CD8-positive, alpha-beta memory T cell (primary cell): Measurements from ENCODE around the gene ETV6. TPM values are rescaled to one million over a fixed set of nuclear protein-coding genes. Genes with fewer than 3 reads are reported as not detected.

ENCODE experiments used
- CTCF ChIA-PET: fragments of 350-600 bp; sonication (Branson Sonifier 250); formaldehyde crosslinking; loops from one replicate; lab custom pipeline; 2021; ENCODE audit warnings: antibody characterized with exemption; lab: Charles Lee
- POLR2A ChIA-PET: fragments of 350-600 bp; sonication (Branson Sonifier 250); formaldehyde crosslinking; loops from one replicate; lab custom pipeline; 2021; ENCODE audit warnings: antibody characterized with exemption; lab: Charles Lee
- DNase-seq, 5 donors: peaks; one replicate each; pipeline versions ENCODE4 v3.0.0 to v3.0.0-alpha.2; 2020 to 2022; ENCODE audit warnings: mixed read lengths in 1 of 5
- H3K27ac ChIP-seq: one replicate; pipeline ENCODE4 v1.7.0; 2013; ENCODE audit warnings: low read depth, mild to moderate bottlenecking, low read length, moderate library complexity
- H3K27me3 ChIP-seq: 2 replicates; pipeline ENCODE4 v1.7.0; 2013; ENCODE audit warnings: low read length, mild to moderate bottlenecking; ENCODE audit not compliant: insufficient read depth, poor library complexity, severe bottlenecking
- H3K36me3 ChIP-seq: 2 replicates; pipeline ENCODE4 v1.7.0; 2013; ENCODE audit warnings: mild to moderate bottlenecking, low read length, moderate library complexity; ENCODE audit not compliant: insufficient read depth
- H3K4me1 ChIP-seq: 2 replicates; pipeline ENCODE4 v1.7.0; 2013; ENCODE audit warnings: mild to moderate bottlenecking, low read length, moderate library complexity; ENCODE audit not compliant: insufficient read depth
- H3K4me3 ChIP-seq: 2 replicates; pipeline ENCODE4 v1.7.0; 2013; ENCODE audit warnings: mild to moderate bottlenecking, low read length
- H3K9me3 ChIP-seq: 2 replicates; pipeline ENCODE4 v1.7.0; 2013; ENCODE audit warnings: mild to moderate bottlenecking, low read length
- H3K27ac Mint-ChIP-seq, 8 donors: one replicate each; pipeline ENCODE4 v1.8.0; 2020 to 2021; ENCODE audit warnings: mixed read lengths in 8 of 8, mild to moderate bottlenecking in 6 of 8, inconsistent platforms in 3 of 8, moderate library complexity in 3 of 8
- H3K27me3 Mint-ChIP-seq, 2 donors: one replicate each; pipeline ENCODE4 v1.8.0; 2020 to 2021; ENCODE audit warnings: mixed read lengths in 2 of 2, mild to moderate bottlenecking in 1 of 2, moderate library complexity in 1 of 2
- H3K36me3 Mint-ChIP-seq, 3 donors: one replicate each; pipeline ENCODE4 v1.8.0; 2020 to 2021; ENCODE audit warnings: mixed read lengths in 3 of 3, inconsistent platforms in 1 of 3, mild to moderate bottlenecking in 1 of 3
- H3K4me1 Mint-ChIP-seq, 3 donors: one replicate each; pipeline ENCODE4 v1.8.0; 2020 to 2021; ENCODE audit warnings: mixed read lengths in 3 of 3, inconsistent platforms in 1 of 3, mild to moderate bottlenecking in 1 of 3
- H3K4me3 Mint-ChIP-seq, 7 donors: one replicate each; pipeline ENCODE4 v1.8.0; 2020 to 2021; ENCODE audit warnings: mixed read lengths in 7 of 7, mild to moderate bottlenecking in 6 of 7, moderate library complexity in 4 of 7, inconsistent platforms in 2 of 7
- H3K9me3 Mint-ChIP-seq, 5 donors: one replicate each; pipeline ENCODE4 v1.8.0; 2020 to 2022; ENCODE audit warnings: mixed read lengths in 5 of 5, mild to moderate bottlenecking in 3 of 5, moderate library complexity in 2 of 5, inconsistent platforms in 1 of 5
- polyA plus RNA-seq: library from polyadenylated mRNA; unstranded; fragments of 300-500 nt; fragmentation: Illumina TruSeq; gene quantifications from one replicate; pipeline ENCODE4 v1.2.3, GENCODE V29; 2021
- total RNA-seq, 2 experiments: library from RNA; stranded (reverse); gene quantifications; one replicate each; pipeline ENCODE4 v1.2.3, GENCODE V29; 2021

ETV6 gene
- total and polyA plus RNA-seq, 3 experiments from 2014 or later: 6.0 to 51.5 (median 49.3) TPM

GRCh38 chr12:11881835-11882234 lies 232.4 kb downstream of the ETV6 start:
- Histone ChIP-seq H3K4me1 (peaks cover 2% of the 10 kb centered on the region), H3K9me3 (no peaks in the 10 kb centered on the region), H3K27ac (no peak overlapping the region), H3K27me3 (no peaks in the 10 kb centered on the region), H3K36me3 (no peaks in the 10 kb centered on the region), H3K4me3 (no peak overlapping the region)
- POLR2A ChIA-PET: no interaction called here
- CTCF ChIA-PET: no interaction called here
- Mint-ChIP-seq H3K36me3 (peaks cover 6 to 54% (median 33%) of the 10 kb centered on the region in 3 donors), H3K4me3 (no peak overlapping the region), H3K27me3 (no peaks in the 10 kb centered on the region), H3K9me3 (no peaks in the 10 kb centered on the region), H3K27ac (peak overlapping the region in 1 of 8 donors; percentile 54), H3K4me1 (peaks cover 0 to 1% (median under 1%) of the 10 kb centered on the region in 3 donors)
- DNase-seq: no peak

GRCh38 chr12:11882301-11883019 lies 233.0 kb downstream of the ETV6 start:
- peak overlapping the region in 3 of 8 donors; percentile 13 to 76 (median 35) for H3K27ac Mint-ChIP-seq
- no peaks in the 10 kb centered on the region for H3K27me3 Mint-ChIP-seq
- Histone ChIP-seq H3K27ac (no peak overlapping the region), H3K4me3 (no peak overlapping the region), H3K4me1 (no peaks in the 10 kb centered on the region), H3K27me3 (no peaks in the 10 kb centered on the region), H3K9me3 (no peaks in the 10 kb centered on the region), H3K36me3 (no peaks in the 10 kb centered on the region)
- no peak overlapping the region for H3K4me3 Mint-ChIP-seq
- ChIA-PET CTCF (no interaction called here), POLR2A (no interaction called here)
- no peaks in the 10 kb centered on the region for H3K9me3 Mint-ChIP-seq
- H3K4me1 Mint-ChIP-seq: no peaks in the 10 kb centered on the region
- no peak for DNase-seq
- peaks cover 6 to 59% (median 37%) of the 10 kb centered on the region in 3 donors for H3K36me3 Mint-ChIP-seq

GRCh38 chr12:11884116-11884515 lies 234.6 kb downstream of the ETV6 start:
- no peak for DNase-seq
- H3K36me3 Mint-ChIP-seq: peaks cover 9 to 70% (median 46%) of the 10 kb centered on the region in 3 donors
- H3K27ac Mint-ChIP-seq: peak overlapping the region in 4 of 8 donors; percentile 0 to 65 (median 14)
- H3K27ac ChIP-seq: no peak overlapping the region
- H3K4me1 ChIP-seq: no peaks in the 10 kb centered on the region
- no peaks in the 10 kb centered on the region for H3K36me3 ChIP-seq
- no peaks in the 10 kb centered on the region for H3K9me3 Mint-ChIP-seq
- no peaks in the 10 kb centered on the region for H3K27me3 Mint-ChIP-seq
- no peaks in the 10 kb centered on the region for H3K27me3 ChIP-seq
- no peak overlapping the region for H3K4me3 Mint-ChIP-seq
- peaks cover 0 to 4% (median 0%) of the 10 kb centered on the region in 3 donors for H3K4me1 Mint-ChIP-seq
- POLR2A ChIA-PET: no interaction called here
- H3K4me3 ChIP-seq: no peak overlapping the region
- CTCF ChIA-PET: no interaction called here
- no peaks in the 10 kb centered on the region for H3K9me3 ChIP-seq

GRCh38 chr12:11884706-11885105 lies 235.2 kb downstream of the ETV6 start:
- Histone ChIP-seq H3K27me3 (no peaks in the 10 kb centered on the region), H3K9me3 (no peaks in the 10 kb centered on the region), H3K27ac (no peak overlapping the region), H3K4me1 (no peaks in the 10 kb centered on the region), H3K4me3 (no peak overlapping the region), H3K36me3 (no peaks in the 10 kb centered on the region)
- ChIA-PET POLR2A (no interaction called here), CTCF (no interaction called here)
- Mint-ChIP-seq H3K4me3 (no peak overlapping the region), H3K27me3 (no peaks in the 10 kb centered on the region), H3K9me3 (no peaks in the 10 kb centered on the region), H3K27ac (no peak overlapping the region), H3K4me1 (peaks cover 0 to 10% (median 1%) of the 10 kb centered on the region in 3 donors), H3K36me3 (peaks cover 12 to 74% (median 49%) of the 10 kb centered on the region in 3 donors)
- DNase-seq: no peak

GRCh38 chr12:11885261-11886038 lies 236.0 kb downstream of the ETV6 start:
- Histone ChIP-seq H3K4me1 (no peaks in the 10 kb centered on the region), H3K36me3 (no peaks in the 10 kb centered on the region), H3K27me3 (no peaks in the 10 kb centered on the region), H3K9me3 (no peaks in the 10 kb centered on the region), H3K27ac (no peak overlapping the region), H3K4me3 (no peak overlapping the region)
- Mint-ChIP-seq H3K27me3 (no peaks in the 10 kb centered on the region), H3K4me1 (peaks cover 0 to 11% (median 2%) of the 10 kb centered on the region in 3 donors), H3K9me3 (no peaks in the 10 kb centered on the region), H3K4me3 (no peak overlapping the region), H3K27ac (peak overlapping the region in 1 of 8 donors; percentile 59), H3K36me3 (peaks cover 9 to 75% (median 47%) of the 10 kb centered on the region in 3 donors)
- ChIA-PET CTCF (no interaction called here), POLR2A (no interaction called here)
- DNase-seq: no peak

GRCh38 chr12:11886339-11886738 lies 236.9 kb downstream of the ETV6 start:
- peaks cover 5% of the 10 kb centered on the region for H3K36me3 ChIP-seq
- H3K9me3 Mint-ChIP-seq: no peaks in the 10 kb centered on the region
- H3K27me3 ChIP-seq: no peaks in the 10 kb centered on the region
- H3K4me1 Mint-ChIP-seq: peaks cover 0 to 11% (median 2%) of the 10 kb centered on the region in 3 donors
- no peak overlapping the region for H3K4me3 ChIP-seq
- H3K27ac Mint-ChIP-seq: no peak overlapping the region
- CTCF ChIA-PET: no interaction called here
- no peaks in the 10 kb centered on the region for H3K9me3 ChIP-seq
- H3K4me3 Mint-ChIP-seq: no peak overlapping the region
- POLR2A ChIA-PET: no interaction called here
- H3K27me3 Mint-ChIP-seq: no peaks in the 10 kb centered on the region
- H3K4me1 ChIP-seq: no peaks in the 10 kb centered on the region
- no peak for DNase-seq
- no peak overlapping the region for H3K27ac ChIP-seq
- peaks cover 11 to 78% (median 43%) of the 10 kb centered on the region in 3 donors for H3K36me3 Mint-ChIP-seq

- no peak for DNase-seq
- peaks cover 11 to 87% (median 39%) of the 10 kb centered on the region in 3 donors for H3K36me3 Mint-ChIP-seq
- ChIA-PET POLR2A (no interaction called here), CTCF (no interaction called here)
- peaks cover 5% of the 10 kb centered on the region for H3K36me3 ChIP-seq
- H3K9me3 Mint-ChIP-seq: no peaks in the 10 kb centered on the region
- no peaks in the 10 kb centered on the region for H3K9me3 ChIP-seq
- H3K27ac Mint-ChIP-seq: peak overlapping the region in 1 of 8 donors; percentile 9
- H3K4me3 ChIP-seq: no peak overlapping the region
- no peak overlapping the region for H3K27ac ChIP-seq
- H3K4me1 ChIP-seq: no peaks in the 10 kb centered on the region
- no peaks in the 10 kb centered on the region for H3K27me3 ChIP-seq
- peaks cover 0 to 11% (median 2%) of the 10 kb centered on the region in 3 donors for H3K4me1 Mint-ChIP-seq
- no peak overlapping the region for H3K4me3 Mint-ChIP-seq
- H3K27me3 Mint-ChIP-seq: no peaks in the 10 kb centered on the region
Measured at GRCh38 chr12:11888029-11888428, 238.6 kb downstream of the ETV6 start.

- ChIA-PET CTCF (interaction anchor here (1.2 kb wide), 1 partner anchor 119 kb away, joined by 3 read pairs; no protein-coding TSS in a partner anchor), POLR2A (interaction anchor here (0.7 kb wide), 1 partner anchor 231 kb away, joined by 6 read pairs; no protein-coding TSS in a partner anchor)
- H3K4me3 Mint-ChIP-seq: no peak overlapping the region
- no peak for DNase-seq
- H3K36me3 Mint-ChIP-seq: peaks cover 11 to 64% (median 29%) of the 10 kb centered on the region in 3 donors
- no peaks in the 10 kb centered on the region for H3K27me3 ChIP-seq
- peaks cover 5% of the 10 kb centered on the region for H3K36me3 ChIP-seq
- H3K4me1 Mint-ChIP-seq: peaks cover 17 to 29% (median 18%) of the 10 kb centered on the region in 3 donors
- no peaks in the 10 kb centered on the region for H3K27me3 Mint-ChIP-seq
- H3K27ac ChIP-seq: no peak overlapping the region
- H3K4me1 ChIP-seq: no peaks in the 10 kb centered on the region
- peak overlapping the region in 1 of 8 donors; percentile 76 for H3K27ac Mint-ChIP-seq
- H3K9me3 Mint-ChIP-seq: no peaks in the 10 kb centered on the region
- H3K9me3 ChIP-seq: no peaks in the 10 kb centered on the region
- no peak overlapping the region for H3K4me3 ChIP-seq
Measured at GRCh38 chr12:11891346-11891745, 241.9 kb downstream of the ETV6 start.
